GM19023 (cell line): ENCODE data around the gene TSPY1.
"Not testable (repeated sequence)": the region's sequence is repeated elsewhere in the genome, so short reads cannot be mapped to it uniquely, and the experiment has no call there.

Experiments used
- ATAC-seq: cut with Tn5 transposase; IDR thresholded peaks from one replicate; pipeline ENCODE4 v1.9.1; 2021; ENCODE audit warnings: mild to moderate bottlenecking, moderate library complexity; ENCODE audit not compliant: unreplicated experiment

Gene TSPY1, protein sequence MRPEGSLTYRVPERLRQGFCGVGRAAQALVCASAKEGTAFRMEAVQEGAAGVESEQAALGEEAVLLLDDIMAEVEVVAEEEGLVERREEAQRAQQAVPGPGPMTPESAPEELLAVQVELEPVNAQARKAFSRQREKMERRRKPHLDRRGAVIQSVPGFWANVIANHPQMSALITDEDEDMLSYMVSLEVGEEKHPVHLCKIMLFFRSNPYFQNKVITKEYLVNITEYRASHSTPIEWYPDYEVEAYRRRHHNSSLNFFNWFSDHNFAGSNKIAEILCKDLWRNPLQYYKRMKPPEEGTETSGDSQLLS

DNA sequence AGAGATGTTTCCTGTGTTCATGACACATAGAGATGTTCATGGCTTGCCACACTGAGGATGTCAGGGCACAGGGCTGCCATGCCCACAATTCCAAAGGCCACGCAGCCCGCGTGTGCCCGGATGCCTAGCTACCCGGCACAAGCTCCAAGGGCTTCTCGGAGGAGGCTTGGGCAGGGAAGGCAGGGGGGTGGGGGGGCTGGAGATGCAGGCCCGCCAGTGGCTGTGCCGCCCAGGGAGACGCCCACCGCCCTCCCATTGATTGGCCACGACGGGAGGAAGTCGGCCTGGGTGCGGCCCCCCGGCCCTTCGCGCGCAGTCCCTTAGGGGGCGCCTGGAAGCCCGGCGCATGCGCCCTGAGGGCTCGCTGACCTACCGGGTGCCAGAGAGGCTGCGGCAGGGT is at the start of gene TSPY1:
TSS of gene TSPY1 (plus strand) at position 301 of the 400 bp plus-strand sequence. CDS start at position 347, 46 bp downstream.
- ATAC-seq: not testable (repeated sequence)

DNA sequence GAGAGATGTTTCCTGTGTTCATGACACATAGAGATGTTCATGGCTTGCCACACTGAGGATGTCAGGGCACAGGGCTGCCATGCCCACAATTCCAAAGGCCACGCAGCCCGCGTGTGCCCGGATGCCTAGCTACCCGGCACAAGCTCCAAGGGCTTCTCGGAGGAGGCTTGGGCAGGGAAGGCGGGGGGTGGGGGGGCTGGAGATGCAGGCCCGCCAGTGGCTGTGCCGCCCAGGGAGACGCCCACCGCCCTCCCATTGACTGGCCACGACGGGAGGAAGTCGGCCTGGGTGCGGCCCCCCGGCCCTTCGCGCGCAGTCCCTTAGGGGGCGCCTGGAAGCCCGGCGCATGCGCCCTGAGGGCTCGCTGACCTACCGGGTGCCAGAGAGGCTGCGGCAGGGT is 20.2 kb downstream of the TSPY1 start, which contains the start of gene TSPY9:
TSS of gene TSPY9 (plus strand) at position 301 of the 400 bp plus-strand sequence. CDS start at position 347, 46 bp downstream.
- not testable (repeated sequence) for ATAC-seq

DNA sequence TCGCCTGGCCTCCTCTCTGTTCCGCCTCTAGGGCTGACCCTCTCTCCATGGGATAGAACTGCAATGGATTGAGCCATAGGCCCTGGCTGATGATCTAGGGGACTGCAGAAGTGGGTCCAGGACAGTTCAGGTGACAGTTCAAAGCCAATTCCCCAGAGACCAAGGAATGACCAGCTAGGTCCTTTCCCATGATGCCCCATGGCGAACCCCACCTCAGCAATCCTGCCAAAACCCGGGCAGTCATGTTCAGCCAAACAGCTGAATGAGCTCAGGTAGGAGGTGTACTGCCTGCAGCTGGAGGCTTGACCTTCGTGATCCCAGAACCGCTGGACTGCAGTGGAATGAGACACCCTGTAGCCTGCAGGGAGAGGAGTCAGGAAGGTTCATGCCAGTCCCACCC is 37.6 kb downstream of the TSPY1 start:
- ATAC-seq: not testable (repeated sequence)

DNA sequence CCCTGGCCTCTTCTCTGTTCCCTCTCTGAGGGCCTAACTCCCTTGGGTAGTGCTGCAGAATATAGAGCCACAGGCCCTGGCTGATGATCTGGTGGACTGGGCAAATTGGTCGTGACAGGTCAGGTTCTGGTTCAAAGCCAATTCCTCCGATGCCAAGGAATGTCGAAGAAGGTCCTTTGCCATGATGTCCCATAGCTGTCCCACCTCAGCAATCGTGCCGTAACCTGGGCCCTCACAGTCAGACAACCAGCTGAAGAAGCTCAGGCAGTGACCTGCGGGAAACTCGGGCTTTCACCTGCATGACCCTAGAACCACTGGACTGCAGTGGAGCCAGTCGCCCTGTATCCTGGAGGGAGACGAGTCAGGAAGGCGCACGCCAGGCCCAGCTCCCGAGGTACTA is 49.5 kb downstream of the TSPY1 start:
- ATAC-seq: not testable (repeated sequence)
